H54 (cell line): ENCODE measurements around the gene GATAD1.
"Not testable (repeated sequence)": the region's sequence is repeated elsewhere in the genome, so short reads cannot be mapped to it uniquely, and the experiment has no call there.

Source experiments
- DNase-seq: peaks from one replicate; pipeline ENCODE4 v3.0.0; 2011; ENCODE audit warnings: low spot score, mixed read lengths; ENCODE audit not compliant: insufficient read length
- FAIRE-seq: peaks from 3 replicates; lab custom pipeline; 2011; peaks lifted over from hg19 to GRCh38; lab: Jason Lieb, UNC
- POLR2A ChIP-seq: IDR thresholded peaks from 2 replicates; pipeline ENCODE4 v1.6.1; 2011; ENCODE audit warnings: low read depth, mild to moderate bottlenecking, low read length

Gene GATAD1

GRCh38 chr7:92460510-92460909, 13.2 kb downstream of the GATAD1 start:
- no peak for DNase-seq
- no peak for FAIRE-seq
- TF ChIP-seq POLR2A: no peak

- DNase-seq: peak; percentile 35
- no peak for FAIRE-seq
- TF ChIP-seq POLR2A: no peak
Measured at GRCh38 chr7:92461027-92462003, 14.0 kb downstream of the GATAD1 start.

- no peak for TF ChIP-seq POLR2A
- no peak for DNase-seq
- FAIRE-seq: no peak
Measured at GRCh38 chr7:92462560-92462959, 15.3 kb downstream of the GATAD1 start.

DNA sequence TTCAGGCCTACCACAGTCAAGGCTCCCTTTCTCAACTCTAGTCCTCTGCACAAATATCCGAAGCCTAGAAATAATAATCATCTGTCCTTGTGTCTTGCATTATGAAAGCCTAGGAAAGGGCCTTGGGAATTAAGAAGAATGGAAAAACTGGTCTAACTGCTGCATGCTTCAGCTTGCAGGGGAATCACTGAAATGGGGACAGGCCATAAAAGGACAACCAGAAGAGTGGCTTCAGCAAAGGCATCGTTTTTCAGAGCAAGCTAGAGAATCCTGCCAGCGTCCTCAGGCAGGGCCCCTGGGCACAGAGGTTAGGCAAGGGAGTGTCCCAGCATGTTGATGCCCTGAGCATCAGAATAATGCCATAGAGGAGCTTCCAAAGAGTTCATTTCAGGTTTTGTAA, 17.2 kb downstream of the GATAD1 start:
- no peak for DNase-seq
- TF ChIP-seq POLR2A: no peak
- no peak for FAIRE-seq

DNA sequence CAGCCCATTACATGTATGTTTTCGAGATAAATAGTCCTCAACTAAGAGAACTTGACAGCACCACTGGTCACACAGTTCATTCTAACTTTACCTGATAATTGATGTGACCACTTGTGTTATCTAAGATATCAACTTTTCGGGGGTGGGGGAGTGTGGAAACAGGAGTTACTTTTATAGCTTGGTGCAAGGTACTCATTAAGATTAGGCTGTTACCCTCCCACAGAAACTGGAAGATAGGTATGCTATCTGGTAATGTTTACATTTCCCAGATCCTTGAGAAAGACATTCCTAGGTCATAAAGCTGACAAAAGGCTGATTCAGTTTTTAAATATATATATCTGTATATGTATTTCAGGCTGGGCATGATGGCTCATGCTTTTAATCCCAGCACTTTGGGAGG, 19.4 kb downstream of the GATAD1 start:
- FAIRE-seq: no peak
- no peak for TF ChIP-seq POLR2A
- DNase-seq: no peak

DNA sequence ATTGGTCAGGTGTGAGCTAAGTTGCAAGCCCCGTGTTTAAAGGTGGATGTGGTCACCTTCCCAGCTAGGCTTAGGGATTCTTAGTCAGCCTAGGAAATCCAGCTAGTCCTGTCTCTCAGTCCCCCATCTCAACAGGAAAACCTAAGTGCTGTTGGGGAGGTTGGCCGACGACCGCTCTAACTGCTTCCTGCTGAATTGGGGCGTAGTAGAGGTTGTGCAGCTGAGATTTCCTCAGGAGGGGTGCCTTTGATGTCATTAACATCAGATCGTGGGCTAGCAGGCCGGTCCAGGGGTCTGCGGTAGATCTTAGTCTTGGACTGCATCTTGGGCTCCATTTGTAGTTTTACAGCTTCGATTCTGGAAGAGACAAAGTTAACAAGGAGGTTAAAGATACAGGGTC, 21.3 kb downstream of the GATAD1 start:
- DNase-seq, FAIRE-seq: not testable (repeated sequence)

DNA sequence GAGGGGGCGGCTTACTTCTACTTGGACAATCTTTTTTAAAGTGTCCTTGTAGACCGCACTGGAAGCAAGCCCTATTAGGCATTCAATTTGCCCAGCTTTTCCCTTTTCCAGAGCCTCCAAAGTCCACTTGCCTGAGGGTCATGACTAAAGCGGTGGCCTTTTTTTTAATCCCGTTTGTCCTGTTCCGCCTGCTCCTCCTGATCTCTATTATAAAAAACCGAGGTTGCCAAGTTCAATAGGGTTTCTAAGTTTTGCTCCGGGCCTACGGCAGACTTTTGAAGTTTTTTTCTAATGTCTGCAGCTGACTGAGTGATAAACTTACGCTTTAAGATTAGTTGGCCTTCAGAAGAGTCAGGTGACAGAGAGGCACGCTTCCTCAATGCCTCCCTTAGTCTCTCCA, 26.7 kb downstream of the GATAD1 start:
- not testable (repeated sequence) for FAIRE-seq, DNase-seq

- not testable (repeated sequence) for FAIRE-seq, DNase-seq
Measured at GRCh38 chr7:92475261-92475770, 28.0 kb downstream of the GATAD1 start.

DNA sequence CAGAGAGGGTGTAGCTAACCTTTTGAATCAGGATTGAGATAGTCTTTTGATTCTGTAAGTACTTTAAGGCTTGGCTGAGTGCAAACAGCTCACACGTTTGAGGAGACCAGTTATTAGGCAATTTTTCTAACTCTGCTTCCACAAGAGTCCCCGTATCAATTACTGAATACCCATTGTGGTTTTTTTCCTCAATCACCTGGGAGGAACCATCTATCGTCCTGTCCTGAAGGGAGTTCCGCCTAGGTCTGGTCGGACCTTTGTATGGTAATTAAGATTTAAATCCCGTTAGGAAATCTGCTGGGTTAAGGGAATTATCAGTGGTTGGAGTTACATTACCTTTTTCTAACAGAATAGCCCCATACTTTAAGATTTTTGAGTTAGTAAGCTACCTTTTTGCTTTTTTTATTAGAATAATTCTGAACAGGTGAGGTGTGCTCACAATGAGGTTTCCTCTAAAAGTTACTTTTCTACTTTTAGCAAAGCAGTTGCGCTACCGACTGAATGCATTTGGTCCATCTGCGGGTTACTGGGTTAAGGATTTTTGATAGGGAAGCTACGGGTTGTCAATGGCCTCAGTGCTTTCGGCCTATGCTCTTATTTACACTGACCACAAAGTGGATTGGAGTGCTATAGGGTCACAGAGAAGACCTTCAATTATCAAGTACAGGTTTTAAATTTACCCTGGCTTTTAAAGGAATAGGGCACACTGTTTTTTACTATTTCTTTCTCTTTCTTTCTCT, 28.7 kb downstream of the GATAD1 start:
- DNase-seq, FAIRE-seq: not testable (repeated sequence)

- not testable (repeated sequence) for DNase-seq, FAIRE-seq
Measured at GRCh38 chr7:92477681-92478080, 30.4 kb downstream of the GATAD1 start, which contains the start of gene ERVW-1. TSS of gene ERVW-1 (minus strand) at chr7:92477946. CDS start at chr7:92470381, 7,565 bp downstream.

- no peak for TF ChIP-seq POLR2A
- no peak for DNase-seq
- FAIRE-seq: no peak
Measured at GRCh38 chr7:92478095-92478494, 30.8 kb downstream of the GATAD1 start.

DNA sequence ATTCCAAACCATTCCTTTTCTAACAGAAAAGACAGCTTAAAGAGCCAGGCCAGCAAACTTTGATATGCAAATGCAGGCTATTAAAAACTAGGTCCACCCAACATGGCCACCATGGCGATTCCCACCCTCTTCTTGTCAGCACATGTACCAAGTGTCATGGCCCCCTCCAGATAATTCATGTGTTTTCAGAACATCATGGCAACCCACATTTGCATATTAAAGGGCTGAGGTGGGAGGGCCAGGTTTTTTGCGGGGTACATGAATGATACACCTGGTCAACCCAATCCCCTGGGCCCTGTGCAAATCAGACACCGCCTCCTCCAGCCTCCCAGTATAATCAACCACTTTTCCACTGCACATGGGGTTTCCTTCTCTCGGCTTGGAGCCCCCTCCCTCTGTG, 31.4 kb downstream of the GATAD1 start:
- no peak for TF ChIP-seq POLR2A
- DNase-seq (no peak), FAIRE-seq (no peak)

- DNase-seq, FAIRE-seq: not testable (repeated sequence)
Measured at GRCh38 chr7:92479146-92479545, 31.9 kb downstream of the GATAD1 start.

- not testable (repeated sequence) for FAIRE-seq
Measured at GRCh38 chr7:92483624-92484023, 36.3 kb downstream of the GATAD1 start.

GRCh38 chr7:92484226-92484625, 36.9 kb downstream of the GATAD1 start:
- DNase-seq, FAIRE-seq: not testable (repeated sequence)

More at GRCh38 chr7:92483624-92484023, 36.3 kb downstream of the GATAD1 start:
- DNase-seq: not testable (repeated sequence)
